PC-9 (cell line): ENCODE results near the gene ADAMTS16.

Source experiments
- CTCF ChIP-seq: fragments of 200-600 bp; sonication (generic); conservative IDR thresholded peaks from 2 replicates; pipeline ENCODE4 v1.6.1; 2017; ENCODE audit warnings: mixed run types, antibody characterized with exemption, mild to moderate bottlenecking, moderate library complexity
- EZH2 ChIP-seq: fragments of 200-600 bp; sonication (generic); IDR thresholded peaks from 2 replicates; pipeline ENCODE4 v1.8.0; 2017; ENCODE audit warnings: antibody characterized with exemption, low read depth

DNA sequence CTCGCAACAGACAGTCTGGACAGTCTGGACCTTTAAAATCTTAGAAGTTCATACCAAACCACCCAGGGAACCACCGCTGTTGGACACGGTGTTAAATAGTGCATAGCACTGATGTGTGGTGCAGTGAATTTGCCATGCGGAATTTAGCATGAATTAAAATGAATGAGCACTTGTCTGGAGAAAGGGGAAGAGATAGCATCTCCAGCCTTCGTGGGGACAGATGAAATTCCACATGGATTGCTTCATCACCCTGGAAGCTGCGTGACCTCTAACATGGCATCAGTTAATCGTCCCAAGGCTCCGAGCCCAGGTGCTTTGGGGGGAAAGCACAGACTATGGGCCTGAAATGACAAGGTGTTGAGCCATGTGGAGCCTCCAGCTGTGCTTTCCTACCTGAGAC lies 91.4 kb downstream of the ADAMTS16 start:
- no peak for TF ChIP-seq CTCF
- no peak for TF ChIP-seq EZH2
